HepG2 (cell line): ENCODE results near the gene SMARCB1. TPM values are rescaled to one million over a fixed set of nuclear protein-coding genes. Genes with fewer than 3 reads are reported as not detected.

Experiments used
- AHR ChIP-seq: IDR thresholded peaks from 2 replicates; pipeline ENCODE4 v1.6.1; 2018; ENCODE audit warnings: missing genetic modification reagents, missing compliant biosample characterization
- CTCF ChIP-seq: sonication (generic); formaldehyde crosslinking; IDR thresholded peaks from 2 replicates; pipeline ENCODE4 v1.5.0; 2020; ENCODE audit warnings: mild to moderate bottlenecking, missing genetic modification reagents, moderate library complexity
- DMTF1 ChIP-seq: sonication (generic); formaldehyde crosslinking; IDR thresholded peaks from 2 replicates; pipeline ENCODE4 v1.4.0; 2020; ENCODE audit warnings: mild to moderate bottlenecking, missing genetic modification reagents
- KLF12 ChIP-seq: sonication (generic); formaldehyde crosslinking; IDR thresholded peaks from 2 replicates; pipeline ENCODE4 v1.4.0; 2020; ENCODE audit warnings: missing genetic modification reagents, borderline replicate concordance
- PATZ1 ChIP-seq: sonication (generic); formaldehyde crosslinking; IDR thresholded peaks from 2 replicates; pipeline ENCODE4 v1.4.0; 2020; ENCODE audit warnings: missing genetic modification reagents
- RBM22 ChIP-seq: fragments of 200-400 bp; formaldehyde crosslinking; optimal IDR thresholded peaks from 2 replicates; pipeline ENCODE3; 2017; ENCODE audit warnings: mild to moderate bottlenecking, low read length, moderate library complexity
- SAP130 ChIP-seq: IDR thresholded peaks from 2 replicates; pipeline ENCODE4 v1.6.1; 2016; ENCODE audit warnings: low read depth
- SMAD3 ChIP-seq: sonication (generic); formaldehyde crosslinking; IDR thresholded peaks from 2 replicates; pipeline ENCODE4 v1.4.0; 2020; ENCODE audit warnings: missing genetic modification reagents
- SYNCRIP ChIP-seq: fragments of 200-400 bp; formaldehyde crosslinking; IDR thresholded peaks from 2 replicates; pipeline ENCODE4 v1.6.1; 2018; ENCODE audit warnings: mild to moderate bottlenecking, low read depth, low read length; ENCODE audit not compliant: insufficient read depth
- TBL1XR1 ChIP-seq: fragments of 150-350 bp; IDR thresholded peaks from 2 replicates; pipeline ENCODE4 v1.6.1; 2014; ENCODE audit warnings: borderline replicate concordance, low read length; ENCODE audit not compliant: partially characterized antibody
- YEATS2 ChIP-seq: sonication (generic); formaldehyde crosslinking; IDR thresholded peaks from 2 replicates; pipeline ENCODE4 v1.4.0; 2020; ENCODE audit warnings: missing genetic modification reagents, borderline replicate concordance
- ZNF879 ChIP-seq: sonication (generic); formaldehyde crosslinking; IDR thresholded peaks from 2 replicates; pipeline ENCODE4 v1.8.1; 2023; ENCODE audit warnings: missing genetic modification reagents
- polyA plus RNA-seq, 8 experiments: library from polyadenylated mRNA; depleted of rRNA in 3 of 8; stranded (reverse) in 7 of 8; unstranded in 1 of 8; fragments of >200 nt; fragmentation: Illumina TruSeq in 4 of 8; extraction: Trizol in 4 of 8; gene quantifications; 2 replicates each; pipeline versions ENCODE4 v1.2.1 to v1.2.3, GENCODE V29; 2011 to 2016; ENCODE audit warnings: low read depth in 4 of 8, missing spikeins in 1 of 8, mixed read lengths in 1 of 8; ENCODE audit not compliant: insufficient read depth in 1 of 8
- total RNA-seq, 5 experiments: library from RNA; depleted of rRNA; stranded (reverse); fragments of >200 nt; fragmentation: Illumina TruSeq; extraction: Trizol; gene quantifications; 2 replicates each; pipeline ENCODE4 v1.2.3, GENCODE V29; 2016; ENCODE audit warnings: low read depth in 1 of 5
- TF ChIP-seq, protein P1 (sequence below): sonication (generic); formaldehyde crosslinking; IDR thresholded peaks from 2 replicates; pipeline ENCODE4 v1.4.0; 2020; ENCODE audit warnings: mild to moderate bottlenecking, missing genetic modification reagents, borderline replicate concordance
- TF ChIP-seq, protein P2 (sequence below): sonication (generic); formaldehyde crosslinking; IDR thresholded peaks from 2 replicates; pipeline ENCODE4 v1.5.1; 2020; ENCODE audit warnings: missing genetic modification reagents, mild to moderate bottlenecking, borderline replicate concordance

The SMARCB1 gene
- total and polyA plus RNA-seq, 2 of the 13 experiments (the other 11 are each of a cell fraction or from before 2014, with no cell fraction given), result 74.0 to 166 TPM

DNA sequence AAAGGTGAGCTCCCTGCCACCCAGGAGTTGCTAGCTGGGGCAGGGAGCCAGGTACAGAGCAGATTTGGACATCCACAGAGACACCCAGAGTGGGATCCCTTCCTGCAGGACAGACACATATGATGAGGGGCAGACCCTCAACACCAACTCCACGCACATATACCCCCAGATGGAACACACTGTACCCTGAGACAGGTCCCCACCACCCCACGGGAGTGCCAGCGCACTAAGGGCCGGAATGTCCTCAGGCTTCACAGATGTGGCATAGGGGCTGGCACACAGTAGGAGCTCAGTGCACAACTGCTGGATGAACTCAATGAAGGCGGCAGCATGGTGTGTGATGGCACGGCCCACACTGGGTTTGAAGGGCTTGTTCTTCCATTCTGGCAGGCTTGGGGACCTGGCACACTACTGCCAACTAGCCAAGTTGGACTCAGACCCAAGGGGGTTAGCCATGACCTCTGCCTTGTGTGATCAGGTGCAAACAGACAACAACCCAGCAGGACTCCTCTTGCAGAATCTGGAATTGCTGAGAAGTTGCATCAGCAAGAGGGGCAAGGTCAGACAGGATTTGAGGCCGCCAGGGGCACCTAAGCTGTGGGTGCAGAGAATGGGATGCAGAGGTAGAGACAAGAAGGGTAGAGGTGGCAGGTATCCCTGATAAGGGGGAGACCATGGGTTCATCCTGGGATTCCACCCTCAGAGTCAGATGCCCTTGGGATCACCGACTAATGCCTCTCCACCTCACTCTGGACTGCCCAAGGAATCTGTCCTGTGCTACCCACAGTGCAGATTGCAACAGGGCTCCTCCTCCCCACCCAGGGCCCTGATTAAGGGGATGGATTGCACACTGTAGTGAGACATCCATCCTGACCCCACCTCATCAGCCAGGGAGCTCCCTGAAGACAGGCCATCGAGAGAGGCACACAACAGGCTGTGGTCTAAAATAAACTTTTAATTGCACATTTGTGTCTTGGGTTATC is 21.6 kb upstream of the SMARCB1 start (continued):
- no peak for TF ChIP-seq CTCF
- TF ChIP-seq TBL1XR1, result no peak
- peak; percentile 29; the same call in 1 of the 2 replicates for TF ChIP-seq SAP130 (CRISPR knock-in tag)
- TF ChIP-seq SMAD3 (CRISPR knock-in tag), result 0 out of 2 replicates have a peak, but pooled peaks have one; percentile 48
- TF ChIP-seq KLF12 (CRISPR knock-in tag), result no peak
- TF ChIP-seq AHR (CRISPR knock-in tag), result no peak
- TF ChIP-seq SYNCRIP, result no peak
- TF ChIP-seq PATZ1 (CRISPR knock-in tag), result peak; percentile 59; the same call in 1 of the 2 replicates
- no peak for TF ChIP-seq RBM22
- no peak for TF ChIP-seq ZNF879
- TF ChIP-seq, protein P1, sequence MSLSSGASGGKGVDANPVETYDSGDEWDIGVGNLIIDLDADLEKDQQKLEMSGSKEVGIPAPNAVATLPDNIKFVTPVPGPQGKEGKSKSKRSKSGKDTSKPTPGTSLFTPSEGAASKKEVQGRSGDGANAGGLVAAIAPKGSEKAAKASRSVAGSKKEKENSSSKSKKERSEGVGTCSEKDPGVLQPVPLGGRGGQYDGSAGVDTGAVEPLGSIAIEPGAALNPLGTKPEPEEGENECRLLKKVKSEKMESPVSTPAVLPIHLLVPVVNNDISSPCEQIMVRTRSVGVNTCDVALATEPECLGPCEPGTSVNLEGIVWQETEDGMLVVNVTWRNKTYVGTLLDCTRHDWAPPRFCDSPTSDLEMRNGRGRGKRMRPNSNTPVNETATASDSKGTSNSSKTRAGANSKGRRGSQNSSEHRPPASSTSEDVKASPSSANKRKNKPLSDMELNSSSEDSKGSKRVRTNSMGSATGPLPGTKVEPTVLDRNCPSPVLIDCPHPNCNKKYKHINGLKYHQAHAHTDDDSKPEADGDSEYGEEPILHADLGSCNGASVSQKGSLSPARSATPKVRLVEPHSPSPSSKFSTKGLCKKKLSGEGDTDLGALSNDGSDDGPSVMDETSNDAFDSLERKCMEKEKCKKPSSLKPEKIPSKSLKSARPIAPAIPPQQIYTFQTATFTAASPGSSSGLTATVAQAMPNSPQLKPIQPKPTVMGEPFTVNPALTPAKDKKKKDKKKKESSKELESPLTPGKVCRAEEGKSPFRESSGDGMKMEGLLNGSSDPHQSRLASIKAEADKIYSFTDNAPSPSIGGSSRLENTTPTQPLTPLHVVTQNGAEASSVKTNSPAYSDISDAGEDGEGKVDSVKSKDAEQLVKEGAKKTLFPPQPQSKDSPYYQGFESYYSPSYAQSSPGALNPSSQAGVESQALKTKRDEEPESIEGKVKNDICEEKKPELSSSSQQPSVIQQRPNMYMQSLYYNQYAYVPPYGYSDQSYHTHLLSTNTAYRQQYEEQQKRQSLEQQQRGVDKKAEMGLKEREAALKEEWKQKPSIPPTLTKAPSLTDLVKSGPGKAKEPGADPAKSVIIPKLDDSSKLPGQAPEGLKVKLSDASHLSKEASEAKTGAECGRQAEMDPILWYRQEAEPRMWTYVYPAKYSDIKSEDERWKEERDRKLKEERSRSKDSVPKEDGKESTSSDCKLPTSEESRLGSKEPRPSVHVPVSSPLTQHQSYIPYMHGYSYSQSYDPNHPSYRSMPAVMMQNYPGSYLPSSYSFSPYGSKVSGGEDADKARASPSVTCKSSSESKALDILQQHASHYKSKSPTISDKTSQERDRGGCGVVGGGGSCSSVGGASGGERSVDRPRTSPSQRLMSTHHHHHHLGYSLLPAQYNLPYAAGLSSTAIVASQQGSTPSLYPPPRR, result no peak
- TF ChIP-seq YEATS2 (CRISPR knock-in tag), result no peak
- TF ChIP-seq, protein P2, sequence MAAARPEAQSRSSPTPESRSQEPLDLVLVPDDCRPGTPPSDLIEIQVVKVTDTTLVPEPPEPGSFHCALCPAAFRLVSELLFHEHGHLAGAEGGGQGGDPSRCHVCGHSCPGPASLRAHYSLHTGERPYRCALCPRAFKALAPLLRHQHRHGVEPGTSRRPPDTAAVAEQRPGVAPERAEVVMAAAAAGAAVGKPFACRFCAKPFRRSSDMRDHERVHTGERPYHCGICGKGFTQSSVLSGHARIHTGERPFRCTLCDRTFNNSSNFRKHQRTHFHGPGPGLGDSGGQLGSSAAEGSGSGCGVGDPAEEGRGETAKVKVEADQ (CRISPR knock-in tag), result no peak
- TF ChIP-seq DMTF1 (CRISPR knock-in tag), result no peak
